SK-N-SH (cell line): Measurements from ENCODE around the gene HLA-DMA.

Experiments
- TCF12 ChIP-seq: IDR thresholded peaks from 2 replicates; pipeline ENCODE4 v1.4.0; 2012
- TF ChIP-seq, protein P1 (sequence below): fragments of 200-600 bp; sonication (generic); IDR thresholded peaks from 2 replicates; pipeline ENCODE4 v1.6.1; 2017; ENCODE audit warnings: antibody characterized with exemption, mild to moderate bottlenecking, moderate library complexity

DNA sequence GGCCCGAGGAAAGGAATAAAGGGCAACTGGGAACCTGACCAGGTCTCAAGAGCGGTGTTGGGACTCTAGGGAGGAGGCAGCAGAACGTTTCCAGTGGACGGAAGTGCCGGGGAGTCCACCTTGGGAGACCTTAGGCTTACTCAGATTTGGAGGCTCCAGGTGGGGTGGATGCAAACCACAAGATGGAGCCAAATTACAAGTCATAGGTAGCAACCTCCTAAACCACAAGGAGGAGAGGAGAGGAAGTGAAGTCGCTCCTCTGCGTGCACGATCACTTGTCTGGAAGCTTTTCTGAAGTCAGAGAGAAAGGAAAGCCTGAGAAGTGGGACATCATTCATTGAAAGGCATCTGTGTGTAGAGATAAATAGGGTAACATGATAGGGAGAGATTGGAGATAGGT, 47.2 kb upstream of the HLA-DMA start:
- TF ChIP-seq, protein P1, sequence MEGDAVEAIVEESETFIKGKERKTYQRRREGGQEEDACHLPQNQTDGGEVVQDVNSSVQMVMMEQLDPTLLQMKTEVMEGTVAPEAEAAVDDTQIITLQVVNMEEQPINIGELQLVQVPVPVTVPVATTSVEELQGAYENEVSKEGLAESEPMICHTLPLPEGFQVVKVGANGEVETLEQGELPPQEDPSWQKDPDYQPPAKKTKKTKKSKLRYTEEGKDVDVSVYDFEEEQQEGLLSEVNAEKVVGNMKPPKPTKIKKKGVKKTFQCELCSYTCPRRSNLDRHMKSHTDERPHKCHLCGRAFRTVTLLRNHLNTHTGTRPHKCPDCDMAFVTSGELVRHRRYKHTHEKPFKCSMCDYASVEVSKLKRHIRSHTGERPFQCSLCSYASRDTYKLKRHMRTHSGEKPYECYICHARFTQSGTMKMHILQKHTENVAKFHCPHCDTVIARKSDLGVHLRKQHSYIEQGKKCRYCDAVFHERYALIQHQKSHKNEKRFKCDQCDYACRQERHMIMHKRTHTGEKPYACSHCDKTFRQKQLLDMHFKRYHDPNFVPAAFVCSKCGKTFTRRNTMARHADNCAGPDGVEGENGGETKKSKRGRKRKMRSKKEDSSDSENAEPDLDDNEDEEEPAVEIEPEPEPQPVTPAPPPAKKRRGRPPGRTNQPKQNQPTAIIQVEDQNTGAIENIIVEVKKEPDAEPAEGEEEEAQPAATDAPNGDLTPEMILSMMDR: no peak
- no peak for TF ChIP-seq TCF12
